Activated CD4-positive, alpha-beta T cell treated with anti-CD3 and anti-CD28 coated beads, Interleukin-2, amount 50 U/mL, for 24 hours (primary cell): Measurements from ENCODE around the gene ADGRG3.
"Not testable (repeated sequence)": the region's sequence is repeated elsewhere in the genome, so short reads cannot be mapped to it uniquely, and the experiment has no call there.

Experiments
- DNase-seq, 2 donors: peaks; one replicate each; pipeline ENCODE4 v3.0.0-alpha.2; 2020; ENCODE audit warnings: low read depth in 1 of 2, low spot score in 1 of 2

The ADGRG3 gene

GRCh38 chr16:57661936-57662906, 5.9 kb upstream of the ADGRG3 start:
- DNase-seq, result no peak

- DNase-seq, result no peak
These were observed 4.7 kb upstream of the ADGRG3 start for GRCh38 chr16:57663436-57663835.

GRCh38 chr16:57663917-57664661, 4.0 kb upstream of the ADGRG3 start:
- DNase-seq, result no peak

GRCh38 chr16:57664662-57665025, 3.5 kb upstream of the ADGRG3 start:
- DNase-seq, result no peak

- DNase-seq, result no peak
These were observed 2.6 kb upstream of the ADGRG3 start for GRCh38 chr16:57665541-57665940.

GRCh38 chr16:57666353-57667047, 1.6 kb upstream of the ADGRG3 start:
- DNase-seq, result no peak

- no peak for DNase-seq
These were observed 1.0 kb upstream of the ADGRG3 start for GRCh38 chr16:57667048-57667525.

- DNase-seq, result no peak
These were observed 412 bp upstream of the ADGRG3 start for GRCh38 chr16:57667526-57668262.

GRCh38 chr16:57668630-57669475, 747 bp downstream of the ADGRG3 start:
- no peak for DNase-seq

- DNase-seq, result no peak
These were observed 1.5 kb downstream of the ADGRG3 start for GRCh38 chr16:57669476-57670162.

- no peak for DNase-seq
These were observed 2.1 kb downstream of the ADGRG3 start for GRCh38 chr16:57670196-57670595.

- DNase-seq, result not testable (repeated sequence)
These were observed 3.3 kb downstream of the ADGRG3 start for GRCh38 chr16:57671451-57671850.

- DNase-seq, result no peak
These were observed 4.3 kb downstream of the ADGRG3 start for GRCh38 chr16:57672416-57672815.

- no peak for DNase-seq
These were observed 4.7 kb downstream of the ADGRG3 start for GRCh38 chr16:57672824-57673223.

- no peak for DNase-seq
These were observed 7.8 kb downstream of the ADGRG3 start for GRCh38 chr16:57675741-57676551.

GRCh38 chr16:57676553-57677085, 8.5 kb downstream of the ADGRG3 start:
- DNase-seq, result no peak

- DNase-seq, result no peak
These were observed 9.7 kb downstream of the ADGRG3 start for GRCh38 chr16:57677622-57678369.
